A549 (cell line): Measurements from ENCODE around the gene SREBF1. TPM values are rescaled to one million over a fixed set of nuclear protein-coding genes. Genes with fewer than 3 reads are reported as not detected.

Source experiments
- ATAC-seq, 2 experiments: fragments of 200-7000 bp in 1 of 2; fragments of >200 bp in 1 of 2; cut with Nextera tagmentation in 1 of 2; cut with Tn5 transposase in 1 of 2; 3 replicates each; pipeline versions ENCODE4 v1.8.0 to v1.9.1; 2018 to 2020; ENCODE audit warnings: mild to moderate bottlenecking in 1 of 2, moderate library complexity in 1 of 2
- CTCF ChIA-PET: fragments of 300-600 bp; sonication (Branson Sonifier 250); formaldehyde crosslinking; extraction: SDS; loops from one replicate; lab custom pipeline; 2021; ENCODE audit warnings: antibody characterized with exemption, inconsistent platforms; lab: Yijun Ruan, JAX
- POLR2A ChIA-PET: fragments of 350-600 bp; formaldehyde crosslinking; extraction: SDS; loops from one replicate; lab custom pipeline; 2021; ENCODE audit warnings: antibody characterized with exemption, inconsistent platforms; lab: Yijun Ruan, JAX
- DNase-seq, 2 experiments: peaks; one replicate each; pipeline versions ENCODE4 v3.0.0 to v3.0.0-alpha.2; 2011 to 2016; ENCODE audit warnings: low read depth in 1 of 2, low spot score in 1 of 2
- FAIRE-seq: peaks from 2 replicates; lab custom pipeline; 2011; peaks lifted over from hg19 to GRCh38; lab: Jason Lieb, UNC
- H3K27ac ChIP-seq, 2 experiments: fragments of >200 bp; sonication (Bioruptor Twin); formaldehyde crosslinking; 3 replicates each; pipeline ENCODE4 v1.5.1; 2016 to 2017
- H3K4me1 ChIP-seq: fragments of >200 bp; sonication (Bioruptor Twin); formaldehyde crosslinking; 3 replicates; pipeline ENCODE4 v1.6.1; 2016
- H3K4me2 ChIP-seq: fragments of >200 bp; sonication (Bioruptor Twin); formaldehyde crosslinking; 3 replicates; pipeline ENCODE4 v1.6.1; 2016
- H3K4me3 ChIP-seq: fragments of >200 bp; sonication (Bioruptor Twin); formaldehyde crosslinking; 3 replicates; pipeline ENCODE4 v1.5.1; 2016
- H3K9me3 ChIP-seq: fragments of >200 bp; sonication (Bioruptor Twin); formaldehyde crosslinking; 3 replicates; pipeline ENCODE4 v1.6.1; 2016
- CHD2 ChIP-seq: fragments of 150-350 bp; IDR thresholded peaks from 2 replicates; pipeline ENCODE4 v1.6.1; 2014; ENCODE audit warnings: low read length; ENCODE audit not compliant: partially characterized antibody
- CHD4 ChIP-seq: fragments of 200-600 bp; sonication (generic); IDR thresholded peaks from 2 replicates; pipeline ENCODE4 v1.6.1; 2016; ENCODE audit warnings: antibody characterized with exemption, mild to moderate bottlenecking, borderline replicate concordance
- FOSL2 ChIP-seq, 2 experiments: fragments of 450-650 bp in 1 of 2; fragments of >200 bp in 1 of 2; sonication (Bioruptor Twin) in 1 of 2; formaldehyde crosslinking; IDR thresholded peaks; 2 replicates each; pipeline versions ENCODE4 v1.5.0 to v1.6.1; 2016 to 2020; ENCODE audit warnings: mild to moderate bottlenecking in 1 of 2, moderate library complexity in 1 of 2
- FOXS1 ChIP-seq: fragments of 250-450 bp; sonication (Bioruptor Pico); IDR thresholded peaks from 2 replicates; pipeline ENCODE4 v1.5.0; 2020; ENCODE audit warnings: mild to moderate bottlenecking, moderate library complexity
- GATA3 ChIP-seq: IDR thresholded peaks from 2 replicates; pipeline ENCODE4 v1.6.1; 2012; ENCODE audit warnings: borderline replicate concordance
- HES2 ChIP-seq: fragments of >200 bp; sonication (Bioruptor Twin); formaldehyde crosslinking; IDR thresholded peaks from 2 replicates; pipeline ENCODE4 v1.6.1; 2016
- HOXA7 ChIP-seq: fragments of 250-450 bp; sonication (Bioruptor Pico); IDR thresholded peaks from 2 replicates; pipeline ENCODE4 v1.5.0; 2020; ENCODE audit warnings: mild to moderate bottlenecking, moderate library complexity
- HOXB5 ChIP-seq: fragments of 250-450 bp; sonication (Bioruptor Pico); IDR thresholded peaks from 2 replicates; pipeline ENCODE4 v1.5.0; 2020; ENCODE audit warnings: mild to moderate bottlenecking, moderate library complexity
- KDM5A ChIP-seq: fragments of 200-600 bp; sonication (generic); IDR thresholded peaks from 2 replicates; pipeline ENCODE4 v1.6.1; 2016; ENCODE audit warnings: antibody characterized with exemption, mild to moderate bottlenecking
- MAFK ChIP-seq: fragments of 450-650 bp; IDR thresholded peaks from 2 replicates; pipeline ENCODE4 v1.6.1; 2014; ENCODE audit not compliant: partially characterized antibody
- NFE2L2 ChIP-seq: fragments of 150-350 bp; conservative IDR thresholded peaks from 2 replicates; pipeline ENCODE4 v1.6.1; 2014; ENCODE audit warnings: low read length
- NPAS2 ChIP-seq: fragments of 250-450 bp; sonication (Bioruptor Pico); IDR thresholded peaks from 2 replicates; pipeline ENCODE4 v1.8.0; 2022; ENCODE audit warnings: mild to moderate bottlenecking, moderate library complexity, borderline replicate concordance
- PHF8 ChIP-seq: fragments of 200-600 bp; sonication (generic); IDR thresholded peaks from 2 replicates; pipeline ENCODE4 v1.6.1; 2016; ENCODE audit warnings: low read depth, mild to moderate bottlenecking, antibody characterized with exemption, moderate library complexity, borderline replicate concordance
- POLR2AphosphoS2 ChIP-seq: conservative IDR thresholded peaks from 2 replicates; pipeline ENCODE4 v1.6.1; 2012; ENCODE audit warnings: low read length, improper control_type of control experiment, inconsistent platforms
- RARB ChIP-seq: fragments of 250-450 bp; sonication (Bioruptor Pico); IDR thresholded peaks from 2 replicates; pipeline ENCODE4 v1.8.0; 2021; ENCODE audit warnings: mild to moderate bottlenecking, moderate library complexity
- RCOR1 ChIP-seq: fragments of 150-350 bp; IDR thresholded peaks from 2 replicates; pipeline ENCODE4 v1.6.1; 2014; ENCODE audit warnings: antibody characterized with exemption, low read length, low read depth
- RFX5 ChIP-seq: fragments of 450-650 bp; IDR thresholded peaks from 2 replicates; pipeline ENCODE4 v1.7.1; 2014; ENCODE audit warnings: antibody characterized with exemption, mild to moderate bottlenecking, moderate library complexity
- RNF2 ChIP-seq: fragments of 200-600 bp; sonication (generic); IDR thresholded peaks from 2 replicates; pipeline ENCODE4 v1.6.1; 2016; ENCODE audit warnings: low read depth, mild to moderate bottlenecking, antibody characterized with exemption, moderate library complexity, borderline replicate concordance
- TFCP2L1 ChIP-seq: fragments of 250-450 bp; sonication (Bioruptor Pico); IDR thresholded peaks from 2 replicates; pipeline ENCODE4 v1.5.0; 2021; ENCODE audit warnings: mild to moderate bottlenecking
- TP53 ChIP-seq: fragments of 250-450 bp; sonication (Bioruptor Pico); IDR thresholded peaks from 2 replicates; pipeline ENCODE4 v1.5.0; 2021; ENCODE audit warnings: mild to moderate bottlenecking, moderate library complexity
- USF2 ChIP-seq: fragments of 450-650 bp; IDR thresholded peaks from 2 replicates; pipeline ENCODE4 v1.6.1; 2014; ENCODE audit warnings: antibody characterized with exemption
- ZC3H11A ChIP-seq: fragments of 450-650 bp; IDR thresholded peaks from 2 replicates; pipeline ENCODE4 v1.6.1; 2014; ENCODE audit warnings: antibody characterized with exemption, mild to moderate bottlenecking
- ZFP36 ChIP-seq: fragments of 450-650 bp; IDR thresholded peaks from 2 replicates; pipeline ENCODE4 v1.6.1; 2014; ENCODE audit warnings: borderline replicate concordance; ENCODE audit not compliant: partially characterized antibody
- ZNF302 ChIP-seq: fragments of 250-450 bp; sonication (Bioruptor Pico); IDR thresholded peaks from 2 replicates; pipeline ENCODE4 v1.9.0; 2021; ENCODE audit warnings: inconsistent platforms, mild to moderate bottlenecking, moderate library complexity
- WGBS: methylation state at CpG from one replicate; pipeline ENCODE4 v1.1.6; 2017; ENCODE audit errors: missing lambda C conversion rate; 5-methylcytosine and 5-hydroxymethylcytosine counted together
- polyA plus RNA-seq, 4 experiments: library from polyadenylated mRNA; depleted of rRNA in 3 of 4; stranded (reverse); fragments of >200 nt; fragmentation: RNase III in 1 of 4; extraction: RNeasy Plus Mini Kit Qiagen cat#74134 plus additional on column Dnase treatment in 1 of 4; gene quantifications; 2 replicates in 3 of 4; 3 replicates in 1 of 4; pipeline ENCODE4 v1.2.3, GENCODE V29; 2011 to 2017

The SREBF1 gene
- polyA plus RNA-seq, 2 of the 4 experiments (the other 2 are of a cell fraction), result 47.4 to 159 TPM

GRCh38 chr17:17865035-17865434, 28.2 kb upstream of the SREBF1 start:
- no peak for FAIRE-seq
- WGBS, result 67% methylated on average over 1 of the region's 1 CpG
- Histone ChIP-seq H3K4me2 (no peak overlapping the region), H3K4me1 (no peaks in the 10 kb centered on the region), H3K4me3 (no peak overlapping the region), H3K9me3 (no peaks in the 10 kb centered on the region), H3K27ac (no peak overlapping the region)
- no peak for TF ChIP-seq KDM5A
- TF ChIP-seq RCOR1, result no peak
- TF ChIP-seq PHF8, result no peak
- TF ChIP-seq FOXS1, result no peak
- TF ChIP-seq FOSL2 (IDR thresholded peaks at IDR 0.05), result no peak
- no peak for TF ChIP-seq FOSL2 (CRISPR knock-in tag; IDR thresholded peaks at IDR 0.05)
- no peak for TF ChIP-seq TFCP2L1
- TF ChIP-seq ZC3H11A, result no peak
- TF ChIP-seq CHD4, result no peak
- no peak for TF ChIP-seq USF2
- TF ChIP-seq RFX5, result no peak
- TF ChIP-seq POLR2AphosphoS2, result no peak
- no peak for TF ChIP-seq TP53 (CRISPR knock-in tag)
- TF ChIP-seq NPAS2 (CRISPR knock-in tag), result no peak
- no peak for TF ChIP-seq ZFP36
- TF ChIP-seq HOXB5 (CRISPR knock-in tag), result no peak
- no peak for ATAC-seq
- POLR2A ChIA-PET, result interaction anchor here (0.6 kb wide), 1 partner anchor 24 kb away, joined by 4 read pairs; no protein-coding TSS in a partner anchor
- CTCF ChIA-PET, result interaction anchor here (1.3 to 35.9 kb wide), 5 partner anchors 12 to 184 kb away, joined by 3 to 859 read pairs (median 8); partner anchors contain the start of gene RAI1
- DNase-seq, result no peak

GRCh38 chr17:17860766-17861107, 24.0 kb upstream of the SREBF1 start:
- 59% methylated on average over 5 of the region's 5 CpGs for WGBS
- no peak for FAIRE-seq
- POLR2A ChIA-PET, result interaction anchor here (1.3 kb wide), 1 partner anchor 23 kb away, joined by 15 read pairs; the partner anchor contains the start of gene SREBF1
- Histone ChIP-seq H3K4me3 (no peak overlapping the region), H3K9me3 (no peaks in the 10 kb centered on the region), H3K27ac (no peak overlapping the region)
- no peak for TF ChIP-seq ZFP36
- no peak for TF ChIP-seq GATA3
- TF ChIP-seq MAFK, result no peak
- no peak for TF ChIP-seq FOSL2 (IDR thresholded peaks at IDR 0.05)
- TF ChIP-seq FOSL2 (CRISPR knock-in tag; IDR thresholded peaks at IDR 0.05), result no peak
- TF ChIP-seq HES2, result no peak
- TF ChIP-seq HOXA7 (CRISPR knock-in tag), result no peak
- no peak for TF ChIP-seq CHD2
- TF ChIP-seq RARB, result no peak
- TF ChIP-seq ZNF302, result no peak
- TF ChIP-seq NFE2L2, result no peak
- no peak for TF ChIP-seq USF2
- no peak for TF ChIP-seq RNF2
- TF ChIP-seq, all 56 proteins: peak for 0
- DNase-seq, result no peak
- ATAC-seq, result 0 out of 6 replicates have a peak, but pooled peaks of 1 of the 2 experiments have one; percentile 5
- peaks cover 8% of the 10 kb centered on the region; the same call in 2 of the 3 replicates for H3K4me1 ChIP-seq
- CTCF ChIA-PET, result interaction anchor here (0.6 to 35.9 kb wide), 51 partner anchors 9 to 507 kb away, joined by 3 to 859 read pairs (median 6); partner anchors contain the start of gene SREBF1
- H3K4me2 ChIP-seq, result no peak overlapping the region
